Keratinocyte (primary cell): ENCODE results near the gene SAMD15.

Experiments
- EZH2 ChIP-seq: IDR thresholded peaks from one replicate; pipeline ENCODE4 v1.6.1; 2012; ENCODE audit warnings: inconsistent platforms, mild to moderate bottlenecking, low read length, moderate library complexity
- TF ChIP-seq, protein P1 (sequence below), 3 experiments: IDR thresholded peaks in 1 of 3; conservative IDR thresholded peaks in 1 of 3; optimal IDR thresholded peaks in 1 of 3; 2 replicates in 2 of 3; 3 replicates in 1 of 3; pipeline versions ENCODE3 to v1.5.1; 2011; ENCODE audit warnings: low read length in 3 of 3, mild to moderate bottlenecking in 3 of 3, moderate library complexity in 2 of 3, control low read depth in 1 of 3, inconsistent platforms in 1 of 3; ENCODE audit not compliant: insufficient read depth in 2 of 3; ENCODE audit errors: extremely low read depth in 1 of 3

DNA sequence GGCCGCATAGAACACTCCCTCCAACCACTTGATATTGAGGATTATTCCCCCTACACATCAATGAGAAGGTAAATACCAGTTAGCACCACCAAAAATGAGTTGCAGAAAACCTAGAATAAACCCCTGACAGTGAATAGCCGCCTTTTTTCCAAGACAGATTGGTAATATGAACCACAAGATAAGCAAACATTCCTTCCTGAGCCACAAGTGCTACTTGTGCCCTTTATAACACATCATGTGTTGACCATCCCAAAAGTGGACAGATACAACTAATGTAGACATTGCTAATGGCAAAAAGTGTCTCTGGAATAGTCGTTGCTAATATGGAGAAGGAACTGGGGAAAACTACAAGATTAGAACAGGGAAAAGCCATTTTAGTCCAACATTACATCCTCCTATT, 28.9 kb downstream of the SAMD15 start:
- TF ChIP-seq, protein P1, sequence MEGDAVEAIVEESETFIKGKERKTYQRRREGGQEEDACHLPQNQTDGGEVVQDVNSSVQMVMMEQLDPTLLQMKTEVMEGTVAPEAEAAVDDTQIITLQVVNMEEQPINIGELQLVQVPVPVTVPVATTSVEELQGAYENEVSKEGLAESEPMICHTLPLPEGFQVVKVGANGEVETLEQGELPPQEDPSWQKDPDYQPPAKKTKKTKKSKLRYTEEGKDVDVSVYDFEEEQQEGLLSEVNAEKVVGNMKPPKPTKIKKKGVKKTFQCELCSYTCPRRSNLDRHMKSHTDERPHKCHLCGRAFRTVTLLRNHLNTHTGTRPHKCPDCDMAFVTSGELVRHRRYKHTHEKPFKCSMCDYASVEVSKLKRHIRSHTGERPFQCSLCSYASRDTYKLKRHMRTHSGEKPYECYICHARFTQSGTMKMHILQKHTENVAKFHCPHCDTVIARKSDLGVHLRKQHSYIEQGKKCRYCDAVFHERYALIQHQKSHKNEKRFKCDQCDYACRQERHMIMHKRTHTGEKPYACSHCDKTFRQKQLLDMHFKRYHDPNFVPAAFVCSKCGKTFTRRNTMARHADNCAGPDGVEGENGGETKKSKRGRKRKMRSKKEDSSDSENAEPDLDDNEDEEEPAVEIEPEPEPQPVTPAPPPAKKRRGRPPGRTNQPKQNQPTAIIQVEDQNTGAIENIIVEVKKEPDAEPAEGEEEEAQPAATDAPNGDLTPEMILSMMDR (optimal IDR thresholded peaks at IDR 0.05 in 1 of 3, IDR thresholded peaks at IDR 0.05 in 1 of 3, conservative IDR thresholded peaks at IDR 0.05 in 1 of 3; ENCODE audit: extremely low read depth in 1 of 3, insufficient read depth in 2 of 3, low read length in 3 of 3): no peak
- no peak for TF ChIP-seq EZH2
